BLaER1 treated with 17β-estradiol and CSF1 and Interleukin-3, amounts not matched to agents 10 nM and 100 nM (cell line): ENCODE results near the gene S1PR4.
"Not testable (repeated sequence)": the region's sequence is repeated elsewhere in the genome, so short reads cannot be mapped to it uniquely, and the experiment has no call there.

ENCODE experiments used
- H3K27ac ChIP-seq, 11 experiments: shearing (Covaris generic); formaldehyde crosslinking; 2 replicates each; pipeline ENCODE4 v1.8.1; 2022
- H3K27me3 ChIP-seq, 11 experiments: shearing (Covaris generic); formaldehyde crosslinking; 2 replicates each; pipeline ENCODE4 v1.8.1; 2022
- H3K36me3 ChIP-seq, 11 experiments: shearing (Covaris generic); formaldehyde crosslinking; 2 replicates each; pipeline ENCODE4 v1.8.1; 2022
- H3K4me1 ChIP-seq, 10 experiments: shearing (Covaris generic); formaldehyde crosslinking; 2 replicates each; pipeline ENCODE4 v1.8.1; 2022
- H3K4me2 ChIP-seq, 11 experiments: shearing (Covaris generic); formaldehyde crosslinking; 2 replicates each; pipeline ENCODE4 v1.8.1; 2022
- H3K4me3 ChIP-seq, 10 experiments: shearing (Covaris generic); formaldehyde crosslinking; 2 replicates each; pipeline ENCODE4 v1.8.1; 2022
- H3K9ac ChIP-seq, 11 experiments: shearing (Covaris generic); formaldehyde crosslinking; 2 replicates each; pipeline ENCODE4 v1.8.1; 2022
- H3K9me3 ChIP-seq, 11 experiments: shearing (Covaris generic); formaldehyde crosslinking; replicated peaks in 1 of 11; 2 replicates each; pipeline ENCODE4 v1.8.1; 2022
- H4K20me1 ChIP-seq, 11 experiments: shearing (Covaris generic); formaldehyde crosslinking; 2 replicates each; pipeline ENCODE4 v1.8.1; 2022
- Cebpa-rat ChIP-seq, 11 experiments: shearing (Covaris generic); IDR thresholded peaks; 2 replicates each; pipeline ENCODE4 v1.8.1; 2022

The S1PR4 gene

GRCh38 chr19:3208317-3209207, 30.0 kb downstream of the S1PR4 start:
- Histone ChIP-seq H3K36me3 (peaks cover 56 to 84% (median 62%) of the 10 kb centered on the region in 11 experiments), H4K20me1 (peaks cover 0 to 94% (median 65%) of the 10 kb centered on the region in 11 experiments; a peak in 18 of 22 replicates)

DNA sequence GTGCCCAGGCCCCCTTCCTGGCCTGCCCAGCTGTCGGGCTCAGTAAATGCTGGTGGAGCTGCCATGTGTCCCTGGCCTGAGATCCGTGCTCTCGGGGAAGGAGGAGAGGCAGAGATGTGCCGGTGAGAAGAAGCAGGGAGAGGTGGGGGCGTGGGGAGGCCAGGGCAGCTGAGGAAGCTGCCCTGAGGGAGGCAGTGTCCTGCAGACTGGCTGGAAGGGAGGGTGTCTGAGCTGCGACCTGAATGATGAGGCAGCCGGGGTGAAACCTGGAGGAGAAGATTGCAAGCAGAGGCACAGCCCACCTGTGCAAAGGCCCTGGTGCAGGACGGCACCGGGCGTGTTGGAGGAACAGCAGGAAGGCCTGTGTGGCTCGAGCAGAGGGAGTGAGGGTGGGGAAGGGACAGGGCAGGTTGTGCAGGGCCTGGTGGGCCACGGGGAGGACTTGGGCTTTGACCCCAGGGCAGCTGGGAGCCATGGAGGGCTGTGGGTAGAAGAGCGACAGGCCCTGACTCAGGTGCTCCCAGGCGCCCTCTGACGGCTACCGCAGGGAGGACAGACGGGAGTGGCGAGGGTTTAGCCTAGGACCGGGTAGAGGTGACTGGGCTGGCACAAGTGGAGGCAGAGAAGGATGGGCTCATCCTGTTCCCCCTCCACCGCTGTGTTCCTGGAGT, 31.9 kb downstream of the S1PR4 start:
- Histone ChIP-seq H3K9me3 (no peaks in the 10 kb centered on the region), H3K27ac (no peak overlapping the region), H4K20me1 (peaks cover 0 to 75% (median 50%) of the 10 kb centered on the region in 11 experiments; a peak in 18 of 22 replicates), H3K4me3 (no peak overlapping the region), H3K4me1 (peaks cover 7 to 29% (median 20%) of the 10 kb centered on the region in 10 experiments), H3K9ac (no peak overlapping the region), H3K4me2 (no peak overlapping the region), H3K36me3 (peaks cover 37 to 74% (median 48%) of the 10 kb centered on the region in 11 experiments), H3K27me3 (no peaks in the 10 kb centered on the region)
- no peak for TF ChIP-seq Cebpa-rat (IDR thresholded peaks at IDR 0.05)

More at GRCh38 chr19:3208317-3209207, 30.0 kb downstream of the S1PR4 start:
- no peak overlapping the region; a peak in 2 of 22 replicates for H3K27ac ChIP-seq
- peaks cover 5 to 24% (median 15%) of the 10 kb centered on the region in 10 experiments for H3K4me1 ChIP-seq
- H3K9me3 ChIP-seq = no peaks in the 10 kb centered on the region
- no peak overlapping the region for H3K4me2 ChIP-seq
- no peak for TF ChIP-seq Cebpa-rat (IDR thresholded peaks at IDR 0.05)
- 0 out of 22 replicates have a peak overlapping the region, but pooled peaks of 1 of the 11 experiments have one; percentile 23 for H3K9ac ChIP-seq
- H3K4me3 ChIP-seq = no peak overlapping the region
- no peaks in the 10 kb centered on the region for H3K27me3 ChIP-seq

DNA sequence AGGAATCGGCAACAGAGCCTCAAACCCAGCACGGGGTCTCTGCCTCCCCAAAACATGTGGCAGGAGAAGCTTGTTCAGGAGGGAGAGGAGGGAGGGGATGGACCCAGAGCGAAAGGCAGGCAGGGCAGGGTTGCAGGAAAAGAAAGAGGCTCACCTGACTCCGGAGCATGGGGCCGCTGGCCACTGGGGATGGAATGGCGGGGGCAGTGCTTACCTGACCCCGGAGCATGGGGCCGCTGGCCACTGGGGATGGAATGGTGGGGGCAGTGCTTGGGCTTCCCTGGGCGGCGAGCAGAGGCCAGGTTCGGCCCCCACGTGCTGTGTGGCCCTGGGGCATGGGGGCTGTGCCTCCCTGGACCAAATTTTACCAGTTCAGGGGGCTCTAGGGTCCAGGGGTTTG, 32.6 kb downstream of the S1PR4 start:
- Histone ChIP-seq H3K27ac (peak overlapping the region in 1 of 11 experiments; percentile 15; a peak in 1 of 22 replicates), H3K4me2 (no peak overlapping the region), H3K27me3 (no peaks in the 10 kb centered on the region), H3K4me1 (peaks cover 7 to 29% (median 20%) of the 10 kb centered on the region in 10 experiments), H3K4me3 (no peak overlapping the region), H3K9me3 (no peaks in the 10 kb centered on the region), H3K36me3 (peaks cover 33 to 69% (median 43%) of the 10 kb centered on the region in 11 experiments), H4K20me1 (peaks cover 0 to 72% (median 49%) of the 10 kb centered on the region in 11 experiments; a peak in 18 of 22 replicates), H3K9ac (no peak overlapping the region)
- TF ChIP-seq Cebpa-rat (IDR thresholded peaks at IDR 0.05) = no peak

GRCh38 chr19:3213159-3213558, 34.6 kb downstream of the S1PR4 start:
- H3K36me3 ChIP-seq = peaks cover 19 to 57% (median 27%) of the 10 kb centered on the region in 11 experiments
- peak overlapping the region; percentile 32 to 79 (median 56); a peak in 20 of 22 replicates for H3K4me2 ChIP-seq
- peaks cover 0 to 52% (median 31%) of the 10 kb centered on the region in 11 experiments; a peak in 18 of 22 replicates for H4K20me1 ChIP-seq
- H3K4me1 ChIP-seq = peaks cover 7 to 29% (median 20%) of the 10 kb centered on the region in 10 experiments
- H3K4me3 ChIP-seq = no peak overlapping the region
- peak overlapping the region in 4 of 11 experiments; percentile 22 to 42 (median 32); a peak in 2 of 22 replicates for H3K9ac ChIP-seq
- no peaks in the 10 kb centered on the region for H3K9me3 ChIP-seq
- no peak for TF ChIP-seq Cebpa-rat (IDR thresholded peaks at IDR 0.05)
- H3K27me3 ChIP-seq = no peaks in the 10 kb centered on the region
- peak overlapping the region in 9 of 11 experiments; percentile 6 to 58 (median 35); a peak in 11 of 22 replicates for H3K27ac ChIP-seq

DNA sequence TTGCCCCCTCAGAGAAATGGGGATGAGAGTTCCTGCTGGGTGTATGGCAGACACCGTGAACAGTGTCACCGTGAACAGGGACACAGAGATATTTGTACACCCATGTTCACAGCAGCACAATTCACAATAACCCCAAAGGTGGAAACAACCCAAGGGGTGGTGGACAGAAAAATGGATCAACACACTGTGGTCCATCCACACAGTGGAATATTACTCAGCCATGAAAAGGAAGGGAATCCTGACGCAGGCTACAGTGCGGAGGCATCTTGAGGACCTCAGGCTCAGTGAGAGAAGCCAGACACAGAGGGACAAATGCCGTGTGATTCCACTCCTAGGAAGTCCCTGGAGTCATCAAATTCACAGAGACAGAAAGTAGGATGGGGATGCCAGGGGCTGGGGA, 38.3 kb downstream of the S1PR4 start:
- Histone ChIP-seq H3K36me3 (peaks cover 5 to 27% (median 9%) of the 10 kb centered on the region in 11 experiments; a peak in 13 of 22 replicates), H3K9me3 (no peaks in the 10 kb centered on the region), H3K27ac (no peak overlapping the region), H3K4me1 (peaks cover 7 to 31% (median 21%) of the 10 kb centered on the region in 10 experiments), H3K4me3 (no peak overlapping the region), H3K27me3 (no peaks in the 10 kb centered on the region), H3K9ac (no peak overlapping the region), H4K20me1 (peaks cover 0 to 23% (median 0%) of the 10 kb centered on the region in 11 experiments; a peak in 5 of 22 replicates), H3K4me2 (no peak overlapping the region)
- TF ChIP-seq Cebpa-rat (IDR thresholded peaks at IDR 0.05) = no peak

GRCh38 chr19:3220576-3220975, 42.0 kb downstream of the S1PR4 start:
- Histone ChIP-seq H3K4me2 (0 out of 22 replicates have a peak overlapping the region, but pooled peaks of 3 of the 11 experiments have one; percentile 5 to 12 (median 5)), H3K27me3 (peaks cover 0 to 10% (median 3%) of the 10 kb centered on the region in 11 experiments; a peak in 14 of 22 replicates), H3K36me3 (peaks cover 0 to 12% (median 5%) of the 10 kb centered on the region in 11 experiments; a peak in 9 of 22 replicates), H3K9ac (no peak overlapping the region), H3K4me1 (peaks cover 0 to 16% (median 3%) of the 10 kb centered on the region in 10 experiments; a peak in 7 of 20 replicates), H4K20me1 (peaks cover 0 to 9% (median 0%) of the 10 kb centered on the region in 11 experiments; a peak in 2 of 22 replicates), H3K27ac (no peak overlapping the region), H3K9me3 (no peaks in the 10 kb centered on the region), H3K4me3 (no peak overlapping the region)
- no peak for TF ChIP-seq Cebpa-rat (IDR thresholded peaks at IDR 0.05)

GRCh38 chr19:3221576-3221975, 43.0 kb downstream of the S1PR4 start:
- H3K4me2 ChIP-seq, H3K36me3 ChIP-seq, H3K27ac ChIP-seq, H3K9me3 ChIP-seq, H3K9ac ChIP-seq, H3K4me3 ChIP-seq: not testable (repeated sequence)
- H3K4me1 ChIP-seq = peaks cover 0 to 26% (median 4%) of the 10 kb centered on the region in 10 experiments; a peak in 9 of 20 replicates
- peaks cover 0 to 12% (median 0%) of the 10 kb centered on the region in 11 experiments; a peak in 2 of 22 replicates for H4K20me1 ChIP-seq
- H3K27me3 ChIP-seq = peaks cover 3 to 20% (median 12%) of the 10 kb centered on the region in 11 experiments; a peak in 15 of 22 replicates

DNA sequence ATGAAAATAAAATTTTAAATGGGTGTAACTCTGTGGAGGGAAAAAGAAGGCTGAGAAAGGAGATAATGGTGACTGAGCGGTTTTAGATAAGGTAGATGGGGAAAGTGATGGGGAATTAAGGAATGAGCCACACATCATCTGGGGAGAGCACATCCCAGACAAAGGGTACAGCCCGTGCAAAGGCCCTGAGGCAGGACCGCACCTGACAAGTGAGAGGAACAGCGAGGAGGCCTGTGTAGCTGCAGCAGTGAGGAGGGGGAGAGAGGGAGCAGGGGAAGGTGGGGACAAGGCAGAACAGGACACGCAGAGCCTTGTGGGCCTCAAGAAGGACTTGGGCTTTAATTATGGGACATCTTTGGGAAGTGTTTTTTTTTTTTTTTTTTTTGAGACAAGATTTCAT, 44.1 kb downstream of the S1PR4 start:
- TF ChIP-seq Cebpa-rat (IDR thresholded peaks at IDR 0.05) = no peak
- peaks cover 0 to 22% (median 5%) of the 10 kb centered on the region in 11 experiments; a peak in 8 of 22 replicates for H4K20me1 ChIP-seq
- H3K4me1 ChIP-seq = peaks cover 0 to 29% (median 5%) of the 10 kb centered on the region in 10 experiments; a peak in 10 of 20 replicates
- no peak overlapping the region for H3K4me2 ChIP-seq
- no peaks in the 10 kb centered on the region for H3K36me3 ChIP-seq
- H3K9me3 ChIP-seq = no peaks in the 10 kb centered on the region
- H3K4me3 ChIP-seq = no peak overlapping the region
- no peak overlapping the region for H3K9ac ChIP-seq
- H3K27ac ChIP-seq = no peak overlapping the region
- H3K27me3 ChIP-seq = peaks cover 3 to 32% (median 17%) of the 10 kb centered on the region in 11 experiments; a peak in 15 of 22 replicates
